Endothelial cell of umbilical vein (primary cell): Measurements from ENCODE around the gene TOMM6. TPM values are rescaled to one million over a fixed set of nuclear protein-coding genes. Genes with fewer than 3 reads are reported as not detected.

ENCODE experiments used
- BruUV-seq: library from RNA; stranded (reverse); fragments of 400-500 nt; replicated peaks from 2 replicates; lab custom pipeline; 2021; lab: Mats Ljungman, UMichigan
- CTCF ChIA-PET: fragments of 300-600, 350-600 bp; sonication (Branson Sonifier 250); formaldehyde crosslinking; loops from one replicate; lab custom pipeline; 2021; ENCODE audit warnings: antibody characterized with exemption, inconsistent platforms; lab: Charles Lee
- POLR2A ChIA-PET: fragments of 300-600, 350-600 bp; sonication (Branson Sonifier 250); formaldehyde crosslinking; loops from one replicate; lab custom pipeline; 2021; ENCODE audit warnings: antibody characterized with exemption, inconsistent platforms; lab: Charles Lee
- DNase-seq: peaks from one replicate; pipeline ENCODE4 v3.0.0-alpha.2; 2011; ENCODE audit warnings: low read depth, low spot score
- FAIRE-seq: peaks from 2 replicates; lab custom pipeline; 2011; peaks lifted over from hg19 to GRCh38; lab: Jason Lieb, UNC
- H2AFZ ChIP-seq: 2 replicates; pipeline ENCODE4 v1.6.0; 2012; ENCODE audit warnings: low read depth, low read length, control low read depth, inconsistent platforms
- H3K27ac ChIP-seq: 2 replicates; pipeline ENCODE4 v1.5.1; 2011; ENCODE audit warnings: low read depth, mild to moderate bottlenecking, control low read depth, low read length, moderate library complexity; ENCODE audit not compliant: insufficient read depth
- H3K27me3 ChIP-seq, 2 experiments: 2 replicates each; pipeline versions ENCODE4 v1.6.0 to v1.6.1; 2011; ENCODE audit warnings: low read length in 2 of 2, mixed read lengths in 1 of 2; ENCODE audit not compliant: control insufficient read depth in 2 of 2, insufficient read depth in 2 of 2
- H3K36me3 ChIP-seq, 2 experiments: 2 replicates in 1 of 2; 3 replicates in 1 of 2; pipeline ENCODE4 v1.5.1; 2011; ENCODE audit warnings: low read length in 2 of 2, mild to moderate bottlenecking in 1 of 2, moderate library complexity in 1 of 2; ENCODE audit not compliant: control insufficient read depth in 2 of 2, insufficient read depth in 2 of 2; ENCODE audit errors: extremely low read depth in 1 of 2
- H3K4me1 ChIP-seq: 3 replicates; pipeline ENCODE4 v1.5.1; 2011; ENCODE audit warnings: mild to moderate bottlenecking, low read length; ENCODE audit not compliant: control insufficient read depth, insufficient read depth; ENCODE audit errors: extremely low read depth
- H3K4me2 ChIP-seq: 2 replicates; pipeline ENCODE4 v1.6.1; 2011; ENCODE audit warnings: low read length, control low read depth, mixed read lengths; ENCODE audit not compliant: insufficient read depth
- H3K4me3 ChIP-seq, 3 experiments: fragments of 200-600 bp in 1 of 3; sonication (generic), shearing (Covaris generic) in 1 of 3; replicated peaks in 1 of 3; 2 replicates each; pipeline ENCODE4 v1.5.1; 2011 to 2016; ENCODE audit warnings: control low read depth in 3 of 3, low read length in 3 of 3, mild to moderate bottlenecking in 2 of 3, inconsistent platforms in 1 of 3, low read depth in 1 of 3, moderate library complexity in 1 of 3; ENCODE audit not compliant: insufficient read depth in 1 of 3
- H3K79me2 ChIP-seq: 2 replicates; pipeline ENCODE4 v1.6.0; 2012; ENCODE audit warnings: low read length, inconsistent platforms; ENCODE audit not compliant: control insufficient read depth, insufficient read depth
- H3K9ac ChIP-seq: replicated peaks from 2 replicates; pipeline ENCODE3; 2011; ENCODE audit warnings: low read length, control low read depth; ENCODE audit not compliant: insufficient read depth; ENCODE audit errors: extremely low read depth
- H3K9me1 ChIP-seq: replicated peaks from 3 replicates; pipeline ENCODE4 v1.6.0; 2011; ENCODE audit warnings: mild to moderate bottlenecking, low read length; ENCODE audit not compliant: control insufficient read depth, insufficient read depth; ENCODE audit errors: extremely low read depth
- H3K9me3 ChIP-seq: replicated peaks from 2 replicates; pipeline ENCODE4 v1.5.1; 2012; ENCODE audit warnings: low read length, inconsistent platforms; ENCODE audit not compliant: control insufficient read depth, insufficient read depth
- H4K20me1 ChIP-seq: replicated peaks from 2 replicates; pipeline ENCODE3; 2011; ENCODE audit warnings: mild to moderate bottlenecking, low read length; ENCODE audit not compliant: control insufficient read depth, insufficient read depth; ENCODE audit errors: extremely low read depth
- EZH2 ChIP-seq: IDR thresholded peaks from 2 replicates; pipeline ENCODE4 v1.6.1; 2012; ENCODE audit warnings: borderline replicate concordance, low read depth, mild to moderate bottlenecking, moderate library complexity, low read length, inconsistent platforms; ENCODE audit not compliant: severe bottlenecking
- FOS ChIP-seq: IDR thresholded peaks from 2 replicates; pipeline ENCODE4 v1.6.1; 2011; ENCODE audit warnings: mild to moderate bottlenecking, low read length, moderate library complexity, borderline replicate concordance; ENCODE audit not compliant: insufficient read depth
- GATA2 ChIP-seq: IDR thresholded peaks from 2 replicates; pipeline ENCODE4 v1.7.0; 2011; ENCODE audit warnings: low read depth, mild to moderate bottlenecking, moderate library complexity, mixed read lengths, low read length; ENCODE audit not compliant: insufficient read length, insufficient read depth
- JUN ChIP-seq: IDR thresholded peaks from 2 replicates; pipeline ENCODE4 v1.6.1; 2011; ENCODE audit warnings: borderline replicate concordance, low read depth; ENCODE audit not compliant: insufficient read length, insufficient read depth
- MYC ChIP-seq: IDR thresholded peaks from one replicate; pipeline ENCODE4 v1.6.1; 2011; ENCODE audit warnings: mild to moderate bottlenecking, low read depth, low read length
- POLR2A ChIP-seq: IDR thresholded peaks from 2 replicates; pipeline ENCODE4 v1.6.1; 2012; ENCODE audit warnings: low read depth, mild to moderate bottlenecking, control low read depth, low read length
- POLR2AphosphoS5 ChIP-seq: IDR thresholded peaks from 2 replicates; pipeline ENCODE4 v1.6.1; 2012; ENCODE audit warnings: low read depth, mild to moderate bottlenecking, control low read depth, low read length, moderate library complexity; ENCODE audit not compliant: insufficient read depth
- dilution Hi-C: fragments of 300-500 bp; cut with MboI; formaldehyde crosslinking; loops from one replicate; pipeline ENCODE4 v1.15.0; 2019; ENCODE audit warnings: low sequenced_read_pairs; ENCODE audit not compliant: extremely low pct_ligation_motif_present
- intact Hi-C: fragments of 100-400 bp; cut with micrococcal nuclease; formaldehyde crosslinking; loops from one replicate; pipeline ENCODE4 v1.10.0; 2022
- polyA plus RNA-seq, 4 experiments: library from polyadenylated mRNA; depleted of rRNA in 3 of 4; stranded (reverse) in 3 of 4; unstranded in 1 of 4; fragments of >200 nt; gene quantifications; 2 replicates each; pipeline versions ENCODE4 v1.2.1 to v1.2.3, GENCODE V29; 2011 to 2012; ENCODE audit warnings: missing spikeins in 1 of 4
- total RNA-seq: library from RNA; stranded (reverse); gene quantifications from 2 replicates; pipeline ENCODE4 v1.2.3, GENCODE V29; 2021
- TF ChIP-seq, protein P1 (sequence below), 2 donors: IDR thresholded peaks; 1 replicate in 1 of 2; 2 replicates in 1 of 2; pipeline ENCODE4 v1.5.1; 2011; ENCODE audit warnings: low read length in 2 of 2, mild to moderate bottlenecking in 2 of 2, moderate library complexity in 2 of 2, control low read depth in 1 of 2, inconsistent platforms in 1 of 2, low read depth in 1 of 2; ENCODE audit not compliant: insufficient read depth in 1 of 2; ENCODE audit errors: extremely low read depth in 1 of 2

The TOMM6 gene
- total and polyA plus RNA-seq, 2 donors (not counting 3 experiments of a cell fraction or from before 2014, with no cell fraction given): 233 to 527 TPM

DNA sequence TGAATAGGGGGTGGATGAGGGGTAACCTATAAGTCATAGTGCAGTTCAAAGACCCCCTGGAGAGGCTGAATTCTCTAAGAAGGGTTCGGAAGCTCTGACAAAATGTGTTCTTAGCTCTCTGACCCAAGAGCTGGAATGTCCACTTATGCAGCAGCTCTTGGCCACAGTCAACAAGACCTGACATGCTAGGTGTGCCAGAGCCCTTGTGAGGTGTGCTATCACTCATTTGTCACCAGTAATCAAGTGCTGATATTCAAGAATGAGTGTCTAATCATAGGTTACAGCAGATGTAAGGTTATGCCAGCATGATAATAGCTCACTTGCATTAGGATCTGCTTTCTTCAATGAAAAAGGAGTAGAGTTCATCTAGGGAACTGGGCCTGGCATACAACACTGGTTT lies 28.1 kb downstream of the TOMM6 start:
- Histone ChIP-seq H3K27me3 (no peaks in the 10 kb centered on the region), H3K4me2 (no peak overlapping the region), H3K36me3 (no peaks in the 10 kb centered on the region), H3K9ac (no peak overlapping the region), H3K27ac (no peak overlapping the region), H3K4me3 (no peak overlapping the region), H3K79me2 (no peaks in the 10 kb centered on the region), H2AFZ (no peak overlapping the region), H3K9me3 (no peaks in the 10 kb centered on the region), H3K4me1 (peaks cover 3% of the 10 kb centered on the region), H4K20me1 (no peaks in the 10 kb centered on the region), H3K9me1 (no peaks in the 10 kb centered on the region)
- dilution Hi-C loops (no loop called here), intact Hi-C loops (no loop called here)
- TF ChIP-seq FOS: no peak
- TF ChIP-seq JUN: no peak
- TF ChIP-seq MYC: no peak
- no peak for TF ChIP-seq EZH2
- no peak for TF ChIP-seq GATA2
- no peak for TF ChIP-seq POLR2AphosphoS5
- TF ChIP-seq POLR2A: no peak
- TF ChIP-seq, protein P1, sequence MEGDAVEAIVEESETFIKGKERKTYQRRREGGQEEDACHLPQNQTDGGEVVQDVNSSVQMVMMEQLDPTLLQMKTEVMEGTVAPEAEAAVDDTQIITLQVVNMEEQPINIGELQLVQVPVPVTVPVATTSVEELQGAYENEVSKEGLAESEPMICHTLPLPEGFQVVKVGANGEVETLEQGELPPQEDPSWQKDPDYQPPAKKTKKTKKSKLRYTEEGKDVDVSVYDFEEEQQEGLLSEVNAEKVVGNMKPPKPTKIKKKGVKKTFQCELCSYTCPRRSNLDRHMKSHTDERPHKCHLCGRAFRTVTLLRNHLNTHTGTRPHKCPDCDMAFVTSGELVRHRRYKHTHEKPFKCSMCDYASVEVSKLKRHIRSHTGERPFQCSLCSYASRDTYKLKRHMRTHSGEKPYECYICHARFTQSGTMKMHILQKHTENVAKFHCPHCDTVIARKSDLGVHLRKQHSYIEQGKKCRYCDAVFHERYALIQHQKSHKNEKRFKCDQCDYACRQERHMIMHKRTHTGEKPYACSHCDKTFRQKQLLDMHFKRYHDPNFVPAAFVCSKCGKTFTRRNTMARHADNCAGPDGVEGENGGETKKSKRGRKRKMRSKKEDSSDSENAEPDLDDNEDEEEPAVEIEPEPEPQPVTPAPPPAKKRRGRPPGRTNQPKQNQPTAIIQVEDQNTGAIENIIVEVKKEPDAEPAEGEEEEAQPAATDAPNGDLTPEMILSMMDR (IDR thresholded peaks at IDR 0.05; ENCODE audit: extremely low read depth in 1 of 2, insufficient read depth in 1 of 2, low read depth in 1 of 2, low read length in 2 of 2): no peak
- FAIRE-seq (no peak), DNase-seq (no peak)
- ChIA-PET POLR2A (no interaction called here), CTCF (interaction anchor here (3.7 kb wide), 1 partner anchor 14 kb away, joined by 15 read pairs; no protein-coding TSS in a partner anchor)
- BruUV-seq: no TSS peak
